ENCODE data around the gene ERC1.

Gene ERC1

GRCh38 chr12:1536817-1537216 is 545.8 kb downstream of the ERC1 start:
- no peak for DNase-seq (ENCODE audit: low read depth)

GRCh38 chr12:1539135-1539534 is 548.1 kb downstream of the ERC1 start:
- DNase-seq (ENCODE audit: low read depth): no peak

- no peak for DNase-seq (ENCODE audit: low read depth)
These were observed 549.7 kb downstream of the ERC1 start for GRCh38 chr12:1540690-1541089.

GRCh38 chr12:1542599-1542998 is 551.6 kb downstream of the ERC1 start:
- DNase-seq (ENCODE audit: low read depth): no peak

- no peak for DNase-seq (ENCODE audit: low read depth)
These were observed 554.1 kb downstream of the ERC1 start for GRCh38 chr12:1544996-1545700.

Measured in activated T-cell treated with anti-CD3 and anti-CD28 coated beads for 48 hours (primary cell).